GM21367 (cell line): ENCODE results near the gene WDR90.

Source experiments
- ATAC-seq: cut with Tn5 transposase; IDR thresholded peaks from one replicate; pipeline ENCODE4 v1.9.1; 2021; ENCODE audit not compliant: unreplicated experiment

WDR90 gene

DNA sequence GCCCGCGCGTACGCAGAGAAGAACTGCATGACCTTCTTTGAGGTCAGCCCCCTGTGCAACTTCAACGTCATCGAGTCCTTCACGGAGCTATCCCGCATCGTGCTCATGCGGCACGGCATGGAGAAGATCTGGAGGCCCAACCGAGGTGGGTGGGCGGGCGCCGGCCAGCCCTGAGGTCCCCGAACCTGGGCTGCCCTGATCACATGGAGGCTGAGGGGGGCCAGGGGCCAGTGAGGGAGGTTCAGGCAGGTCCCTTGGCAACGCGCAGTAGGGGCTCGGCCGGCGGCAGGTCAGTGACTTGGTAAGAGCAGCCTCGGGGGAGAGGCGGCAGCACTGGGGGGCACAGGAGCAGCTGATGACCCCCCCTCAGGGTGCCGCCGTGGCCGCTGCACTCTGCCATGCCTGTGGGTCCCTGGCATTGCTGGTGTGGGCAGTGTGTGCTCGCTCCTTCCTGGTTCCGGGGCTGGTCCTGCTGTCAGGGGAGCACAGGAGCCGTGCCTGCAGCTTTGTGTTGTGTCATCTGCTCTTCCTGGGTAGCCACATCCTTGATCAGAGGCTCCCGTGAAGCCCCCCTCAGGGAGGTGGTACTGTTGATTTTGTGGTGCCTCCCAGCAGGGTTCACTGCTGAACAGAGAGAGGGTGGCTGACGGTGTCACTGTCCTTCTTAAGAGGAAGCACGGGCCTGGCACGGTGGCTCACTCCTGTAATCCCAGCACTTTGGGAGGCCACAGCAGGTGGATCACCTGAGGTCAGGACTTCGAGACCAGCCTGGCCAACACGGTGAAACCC lies 23.0 kb upstream of the WDR90 start:
- ATAC-seq = no peak

DNA sequence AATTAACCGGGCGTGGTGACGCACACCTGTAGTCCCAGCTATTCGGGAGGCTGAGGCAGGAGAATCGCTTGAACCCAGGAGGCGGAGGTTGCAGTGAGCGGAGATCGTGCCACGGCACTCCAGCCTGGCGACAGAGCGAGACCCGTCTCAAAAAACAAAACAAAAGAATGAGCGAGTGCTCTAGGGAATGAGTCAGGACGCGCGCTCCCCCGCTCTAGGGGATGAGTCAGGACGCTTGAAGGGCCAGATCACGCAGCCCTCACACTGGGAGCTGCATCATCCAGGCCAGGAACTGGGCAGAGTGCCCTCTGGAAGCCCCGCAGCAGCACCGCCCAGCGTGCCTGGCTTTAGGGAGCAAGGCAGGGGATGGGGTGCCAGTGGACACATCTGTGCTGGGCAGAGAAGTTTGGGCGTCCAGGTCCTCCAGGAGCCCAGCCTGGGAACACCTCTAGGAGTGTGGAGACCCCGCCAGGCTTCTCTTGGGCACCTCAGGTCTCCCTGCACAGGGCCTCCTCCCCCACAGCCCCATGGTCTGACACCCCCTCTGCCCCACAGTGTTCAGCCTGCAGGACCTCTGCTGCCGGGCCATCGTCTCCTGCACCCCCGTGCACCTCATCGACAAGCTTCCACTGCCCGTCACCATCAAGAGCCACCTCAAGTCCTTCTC lies 22.2 kb upstream of the WDR90 start:
- ATAC-seq = no peak

DNA sequence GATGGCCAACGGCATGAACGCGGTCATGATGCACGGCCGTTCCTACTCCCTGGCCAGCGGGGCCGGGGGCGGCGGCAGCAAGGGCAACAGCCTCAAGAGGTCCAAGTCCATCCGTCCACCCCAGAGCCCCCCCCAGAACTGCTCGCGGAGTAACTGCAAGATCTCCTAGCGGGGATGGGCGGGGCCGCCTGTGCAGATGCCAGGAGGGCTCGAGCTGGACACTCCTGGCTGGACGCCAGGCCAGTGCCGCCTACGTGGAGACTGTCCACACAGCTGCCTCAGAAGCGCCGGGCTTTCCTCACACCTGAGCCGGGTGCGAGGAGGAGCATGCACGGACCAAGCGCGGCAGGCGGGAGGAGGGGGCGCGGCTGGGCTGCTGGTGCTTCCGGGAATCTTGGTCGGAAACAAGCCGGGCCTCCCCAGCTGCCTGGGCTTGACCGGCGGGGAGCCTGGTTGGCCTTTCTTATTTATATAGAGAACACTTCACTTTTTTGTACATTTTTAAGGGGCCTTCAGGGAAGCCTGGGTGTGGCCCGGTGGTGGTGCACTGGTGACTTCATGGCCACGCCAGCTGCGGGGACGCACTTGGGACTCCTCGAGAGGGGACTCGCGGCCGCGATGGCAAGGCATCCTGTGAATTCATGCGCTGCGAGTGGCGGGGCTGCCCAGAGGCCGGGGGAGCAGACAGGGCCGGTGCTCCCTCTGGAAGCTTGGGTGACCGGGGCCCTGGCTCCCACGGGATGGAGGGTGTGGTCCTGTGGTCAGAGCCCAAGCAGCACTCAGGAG lies 21.5 kb upstream of the WDR90 start:
- ATAC-seq = no peak

DNA sequence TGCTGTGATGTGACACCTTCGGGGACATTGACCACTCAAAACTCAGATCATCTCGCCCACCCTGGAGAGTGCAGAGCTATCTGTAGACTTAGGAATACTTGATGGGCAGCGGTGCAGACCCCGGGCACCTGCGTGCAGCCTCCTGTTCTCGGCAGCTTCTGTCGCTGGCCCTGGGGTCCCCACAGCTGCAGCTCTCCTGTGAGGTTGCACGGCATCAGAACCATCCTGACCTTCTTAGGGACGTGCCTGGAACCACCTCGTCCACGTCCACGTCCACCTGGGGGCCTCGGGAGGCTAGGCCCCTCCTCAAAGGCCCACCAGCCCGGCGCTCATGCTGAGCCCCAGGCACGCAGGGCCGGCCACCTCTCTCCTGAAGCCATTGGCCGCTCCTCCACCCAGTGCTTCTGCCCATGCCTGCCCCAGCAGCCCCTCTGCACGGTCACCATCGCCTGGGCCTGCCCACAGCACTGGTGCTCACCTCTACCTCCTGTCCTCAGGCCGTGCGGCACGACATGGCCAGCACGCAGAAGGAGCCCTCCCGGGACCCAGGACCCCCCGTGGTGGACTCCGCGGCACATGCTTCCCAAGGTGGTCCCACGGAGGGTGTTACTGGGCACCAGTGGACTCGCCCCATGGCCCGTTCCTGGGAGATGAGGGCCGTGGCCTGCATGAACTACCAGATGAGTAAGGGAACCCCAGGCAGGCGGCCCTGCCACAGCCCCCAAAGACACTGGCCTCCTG lies 20.7 kb upstream of the WDR90 start:
- no peak for ATAC-seq

DNA sequence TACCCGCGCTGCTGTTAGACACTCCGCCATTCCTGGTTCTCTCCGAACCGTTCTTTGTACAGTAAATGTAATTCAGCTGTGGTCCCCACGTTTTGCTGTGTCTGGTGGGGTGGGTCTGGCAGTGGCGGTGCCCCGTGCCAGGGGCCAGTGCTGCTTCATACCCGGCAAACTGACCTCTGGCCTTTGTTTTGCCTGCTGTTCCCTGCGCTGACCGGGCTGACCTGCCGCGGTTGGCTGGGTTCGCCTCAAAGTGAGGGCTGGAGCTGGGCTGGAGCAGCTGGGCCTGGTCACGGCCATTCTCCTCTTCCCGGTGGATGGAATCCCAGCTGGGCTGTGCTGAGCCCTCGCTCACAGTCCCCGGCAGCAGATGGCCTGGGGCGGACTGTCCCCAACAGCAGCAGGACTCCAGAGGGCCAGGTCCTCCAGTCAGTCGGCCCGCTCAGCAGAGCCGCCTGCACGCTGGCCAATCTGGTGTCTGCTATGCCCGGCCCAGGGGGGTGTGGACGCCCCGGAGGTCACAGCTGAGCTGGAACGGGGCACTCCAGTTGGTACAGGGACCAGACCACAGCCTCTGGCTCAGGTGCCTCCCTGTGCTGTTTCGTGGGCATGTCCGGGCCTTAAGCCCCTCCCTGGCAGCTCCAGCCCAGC lies 19.9 kb upstream of the WDR90 start:
- no peak for ATAC-seq

DNA sequence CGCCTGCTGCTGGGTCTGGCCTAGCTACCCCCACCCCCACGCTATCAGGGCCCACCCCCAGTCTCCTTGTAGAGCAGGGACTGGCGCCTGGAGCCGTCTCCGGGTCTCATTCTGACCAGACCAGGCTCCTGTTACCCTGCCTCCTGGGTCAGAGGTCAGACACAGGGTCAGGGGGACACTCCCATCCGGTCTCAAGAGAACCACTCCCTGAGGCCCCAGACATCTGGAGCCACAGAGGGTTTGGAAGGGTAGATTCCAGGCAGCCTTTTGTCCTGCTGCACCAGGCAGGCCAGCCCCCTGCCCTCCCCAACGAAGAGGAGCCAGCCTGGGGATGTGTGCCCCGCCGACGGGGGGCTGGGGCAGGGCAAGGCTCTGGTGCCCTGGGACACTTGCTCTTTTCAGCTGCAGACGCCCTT lies 19.3 kb upstream of the WDR90 start:
- no peak for ATAC-seq

DNA sequence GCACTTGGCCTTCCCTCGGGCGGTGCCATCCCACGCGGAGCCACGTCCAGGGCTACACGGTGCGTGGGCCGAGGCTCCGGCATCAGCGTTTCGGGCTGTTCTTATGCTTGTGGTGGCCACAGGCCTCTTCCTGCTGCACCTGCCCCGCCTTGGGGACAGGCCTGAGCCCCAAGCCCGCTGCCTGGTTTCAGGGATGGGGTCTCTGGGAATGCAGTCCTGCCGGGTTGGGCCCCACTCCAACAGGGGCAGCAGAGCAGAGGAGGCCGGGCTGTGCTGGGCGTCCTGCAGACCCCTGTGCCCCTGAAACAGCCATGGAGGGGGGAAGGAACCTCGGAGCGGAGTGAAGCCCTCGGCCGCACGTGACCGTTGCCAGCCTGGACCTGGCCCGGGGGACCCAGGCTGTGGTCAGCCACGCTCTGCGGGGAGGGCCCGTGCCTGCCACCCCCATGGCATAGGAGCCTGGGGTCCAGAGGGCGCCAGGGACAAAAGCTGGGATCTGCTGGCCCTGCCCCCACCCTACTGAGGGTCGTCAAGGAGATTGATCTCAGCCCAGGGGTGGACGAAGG lies 18.8 kb upstream of the WDR90 start:
- ATAC-seq = no peak

DNA sequence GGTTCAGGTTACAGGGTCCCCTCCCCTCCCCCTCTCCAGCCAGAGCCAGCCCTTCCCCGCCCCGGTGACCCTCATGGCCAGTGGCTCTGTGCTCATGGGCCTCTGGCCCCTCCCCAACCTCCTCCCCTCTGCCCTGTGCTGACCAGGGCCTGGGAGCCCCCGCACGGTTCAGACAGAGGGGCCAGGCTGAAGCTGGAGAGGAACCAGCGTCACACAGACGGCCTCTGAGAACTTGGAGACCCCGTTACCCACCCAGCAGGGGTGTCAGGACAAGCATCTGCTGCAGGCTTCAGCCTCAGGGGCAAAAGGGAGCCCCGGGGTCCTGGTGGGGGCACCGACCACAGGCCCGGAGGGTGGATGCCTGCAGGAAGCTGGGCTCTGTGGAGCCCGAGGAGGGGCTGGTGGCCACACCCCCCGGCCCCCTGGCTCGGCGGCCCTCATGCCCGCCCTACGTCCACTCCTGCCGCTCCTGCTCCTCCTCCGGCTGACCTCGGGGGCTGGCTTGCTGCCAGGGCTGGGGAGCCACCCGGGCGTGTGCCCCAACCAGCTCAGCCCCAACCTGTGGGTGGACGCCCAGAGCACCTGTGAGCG lies 18.3 kb upstream of the WDR90 start, which contains the start of gene WFIKKN1:
Gene WFIKKN1 (plus strand): TSS at position 171 of the 591 bp plus-strand sequence. CDS start 269 bp downstream, at position 440.
- ATAC-seq = no peak

DNA sequence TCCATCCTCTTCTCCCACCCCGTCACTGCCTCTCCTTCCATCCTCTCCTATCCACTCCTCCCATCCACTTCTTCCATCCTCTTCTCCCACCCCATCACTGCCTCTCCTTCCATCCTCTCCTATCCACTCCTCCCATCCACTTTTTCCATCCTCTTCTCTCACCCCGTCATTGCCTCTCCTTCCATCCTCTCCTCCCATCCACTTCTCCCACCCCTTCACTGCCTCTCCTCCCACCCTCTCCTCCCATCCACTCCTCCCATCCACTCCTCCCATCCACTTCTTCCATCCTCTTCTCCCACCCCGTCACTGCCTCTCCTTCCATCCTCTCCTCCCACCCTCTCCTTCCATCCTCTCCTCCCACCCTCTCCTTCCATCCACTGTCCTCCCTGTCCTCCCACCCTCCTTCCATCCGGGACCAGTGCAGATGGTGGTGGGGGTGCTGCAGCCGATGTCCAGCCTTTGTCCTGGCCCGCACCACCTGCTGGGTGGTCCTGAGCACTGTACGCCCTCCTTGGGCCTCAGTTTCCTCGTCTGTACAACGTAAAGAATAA lies 17.3 kb upstream of the WDR90 start:
- ATAC-seq = no peak

DNA sequence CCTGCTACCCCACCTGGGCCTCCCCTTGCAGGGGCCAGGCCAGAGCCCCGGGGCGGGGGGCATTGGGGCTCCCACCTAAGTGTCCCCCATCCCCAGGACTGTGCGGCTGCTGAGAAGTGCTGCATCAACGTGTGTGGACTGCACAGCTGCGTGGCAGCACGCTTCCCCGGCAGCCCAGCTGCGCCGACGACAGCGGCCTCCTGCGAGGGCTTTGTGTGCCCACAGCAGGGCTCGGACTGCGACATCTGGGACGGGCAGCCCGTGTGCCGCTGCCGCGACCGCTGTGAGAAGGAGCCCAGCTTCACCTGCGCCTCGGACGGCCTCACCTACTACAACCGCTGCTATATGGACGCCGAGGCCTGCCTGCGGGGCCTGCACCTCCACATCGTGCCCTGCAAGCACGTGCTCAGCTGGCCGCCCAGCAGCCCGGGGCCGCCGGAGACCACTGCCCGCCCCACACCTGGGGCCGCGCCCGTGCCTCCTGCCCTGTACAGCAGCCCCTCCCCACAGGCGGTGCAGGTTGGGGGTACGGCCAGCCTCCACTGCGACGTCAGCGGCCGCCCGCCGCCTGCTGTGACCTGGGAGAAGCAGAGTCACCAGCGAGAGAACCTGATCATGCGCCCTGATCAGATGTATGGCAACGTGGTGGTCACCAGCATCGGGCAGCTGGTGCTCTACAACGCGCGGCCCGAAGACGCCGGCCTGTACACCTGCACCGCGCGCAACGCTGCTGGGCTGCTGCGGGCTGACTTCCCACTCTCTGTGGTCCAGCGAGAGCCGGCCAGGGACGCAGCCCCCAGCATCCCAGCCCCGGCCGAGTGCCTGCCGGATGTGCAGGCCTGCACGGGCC lies 16.5 kb upstream of the WDR90 start:
- no peak for ATAC-seq

DNA sequence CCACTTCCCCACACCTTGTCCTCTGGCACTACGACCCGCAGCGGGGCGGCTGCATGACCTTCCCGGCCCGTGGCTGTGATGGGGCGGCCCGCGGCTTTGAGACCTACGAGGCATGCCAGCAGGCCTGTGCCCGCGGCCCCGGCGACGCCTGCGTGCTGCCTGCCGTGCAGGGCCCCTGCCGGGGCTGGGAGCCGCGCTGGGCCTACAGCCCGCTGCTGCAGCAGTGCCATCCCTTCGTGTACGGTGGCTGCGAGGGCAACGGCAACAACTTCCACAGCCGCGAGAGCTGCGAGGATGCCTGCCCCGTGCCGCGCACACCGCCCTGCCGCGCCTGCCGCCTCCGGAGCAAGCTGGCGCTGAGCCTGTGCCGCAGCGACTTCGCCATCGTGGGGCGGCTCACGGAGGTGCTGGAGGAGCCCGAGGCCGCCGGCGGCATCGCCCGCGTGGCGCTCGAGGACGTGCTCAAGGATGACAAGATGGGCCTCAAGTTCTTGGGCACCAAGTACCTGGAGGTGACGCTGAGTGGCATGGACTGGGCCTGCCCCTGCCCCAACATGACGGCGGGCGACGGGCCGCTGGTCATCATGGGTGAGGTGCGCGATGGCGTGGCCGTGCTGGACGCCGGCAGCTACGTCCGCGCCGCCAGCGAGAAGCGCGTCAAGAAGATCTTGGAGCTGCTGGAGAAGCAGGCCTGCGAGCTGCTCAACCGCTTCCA lies 15.7 kb upstream of the WDR90 start:
- ATAC-seq = no peak

DNA sequence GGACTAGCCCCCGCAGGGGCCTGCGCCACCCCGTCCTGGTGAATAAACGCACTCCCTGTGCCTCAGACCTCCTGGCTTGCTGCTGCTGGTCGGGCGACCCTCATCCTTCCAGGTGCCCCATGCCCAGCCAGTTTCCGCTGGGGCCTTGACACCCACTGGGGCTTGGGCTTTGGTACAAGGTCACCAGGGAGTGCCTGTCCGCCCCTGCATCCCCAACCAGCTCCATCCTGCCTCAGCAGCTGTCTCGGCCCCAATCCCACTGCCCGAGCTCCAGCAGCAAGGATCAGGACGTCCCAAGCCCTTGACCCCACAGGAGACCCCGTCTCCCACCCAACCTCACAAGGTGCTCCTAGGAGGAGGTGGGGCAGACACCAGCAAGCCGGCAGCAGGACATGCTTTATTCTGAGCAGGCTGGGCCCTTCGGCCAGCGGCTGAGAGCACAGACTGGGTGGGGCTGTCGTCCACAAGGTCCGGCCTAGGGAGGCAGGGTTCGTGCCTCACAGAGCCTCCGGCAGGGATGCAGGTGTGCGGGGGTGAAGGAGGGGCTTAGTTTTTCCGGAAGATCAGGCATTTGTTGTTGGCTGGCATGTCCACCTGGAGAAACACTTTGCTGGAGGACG lies 15.0 kb upstream of the WDR90 start:
- no peak for ATAC-seq

DNA sequence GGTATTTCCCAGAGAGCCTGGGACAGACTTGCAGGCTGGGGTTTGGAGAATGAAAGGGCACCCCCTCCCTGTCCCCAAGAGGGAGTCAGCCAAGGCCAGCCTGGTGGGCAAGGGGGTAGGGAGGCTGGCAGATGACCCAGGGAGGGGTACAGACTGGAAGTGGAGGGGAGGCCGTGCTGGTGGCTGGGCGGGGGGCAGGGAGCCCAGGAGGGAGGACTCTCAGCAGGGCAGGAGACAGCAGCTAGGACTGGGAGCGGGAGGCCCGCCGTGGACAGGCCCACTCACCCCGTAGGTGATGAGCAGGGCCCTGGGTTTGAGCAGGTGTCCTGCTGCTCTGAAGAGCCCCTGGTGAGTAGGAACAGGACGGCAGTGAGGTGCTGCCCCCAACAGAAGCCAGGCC lies 14.2 kb upstream of the WDR90 start:
- no peak for ATAC-seq

DNA sequence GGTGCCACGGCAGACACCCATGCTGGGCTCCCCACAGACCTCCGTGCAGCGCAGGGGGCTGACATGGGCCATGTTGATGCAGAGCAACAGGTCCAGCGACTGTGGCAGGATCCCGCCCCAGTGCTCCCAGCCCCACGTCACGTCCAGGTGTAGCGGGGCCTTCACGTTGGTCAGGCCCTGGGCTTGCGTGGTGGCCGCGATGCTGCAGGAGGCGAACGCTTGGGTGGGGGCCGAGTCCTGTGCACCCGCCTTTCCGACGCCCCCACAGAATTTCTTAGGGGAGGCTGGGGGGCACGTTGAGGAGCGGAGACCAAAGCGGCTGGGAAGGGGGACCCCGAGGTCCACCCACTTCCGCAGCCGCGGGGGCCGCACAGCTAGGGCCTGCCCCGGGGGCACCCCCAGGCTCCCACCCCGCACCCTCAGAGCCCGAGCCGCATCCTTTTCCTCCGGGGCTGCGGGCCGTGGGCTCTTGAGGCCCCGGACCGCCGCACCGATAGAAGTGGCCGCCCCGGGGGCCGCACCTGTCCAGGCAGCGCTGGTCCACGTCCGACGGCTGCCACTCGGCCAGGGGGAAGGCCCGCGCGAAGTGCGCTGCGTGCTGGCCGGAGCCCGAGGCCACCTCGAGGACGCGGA lies 13.5 kb upstream of the WDR90 start:
- no peak for ATAC-seq

DNA sequence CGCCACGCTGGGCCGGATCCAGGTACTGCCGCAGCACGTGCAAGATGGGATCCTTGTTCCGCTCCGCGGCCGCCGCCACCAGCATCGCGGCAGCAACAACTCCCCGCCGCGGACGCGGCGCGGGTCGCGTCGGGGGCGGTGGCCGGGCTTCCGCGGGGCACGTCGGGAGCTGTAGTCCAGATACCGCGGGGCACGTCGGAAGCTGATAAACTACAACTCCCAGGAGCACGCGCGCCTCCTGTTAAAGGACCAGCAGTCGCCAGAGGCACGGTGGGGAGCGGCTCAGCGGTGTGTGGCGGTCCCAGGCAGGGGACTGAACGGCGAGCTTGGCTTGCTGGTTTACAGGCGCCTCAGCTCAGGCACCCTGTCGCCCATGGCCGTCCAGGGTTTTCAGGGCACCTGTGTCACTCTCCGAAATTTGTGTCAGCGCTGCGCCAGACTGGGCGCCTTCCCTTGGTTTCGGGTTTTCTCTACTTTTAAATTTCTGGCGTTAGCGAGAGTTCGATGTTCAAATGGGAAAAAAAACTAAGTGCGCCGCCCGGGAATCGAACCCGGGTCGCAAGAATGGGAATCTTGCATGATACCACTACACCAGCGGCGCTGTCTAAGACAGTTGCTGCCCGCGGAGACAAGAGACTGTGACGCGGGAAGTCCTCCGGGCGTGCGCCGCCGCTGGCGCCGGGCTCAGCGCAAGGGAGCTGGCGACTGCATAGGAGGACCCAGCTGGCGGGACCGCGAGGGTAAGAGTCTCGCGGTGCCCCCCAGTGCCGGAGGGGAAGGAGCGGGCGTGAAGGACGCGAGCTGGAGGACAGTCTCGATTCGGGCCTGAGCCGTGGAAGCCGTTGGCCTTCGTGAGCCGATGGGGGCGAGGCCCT lies 12.7 kb upstream of the WDR90 start, which contains the start of gene METTL26:
Gene METTL26 (minus strand): TSS at position 100 of the 875 bp plus-strand sequence. CDS start 15 bp downstream, at position 85.
- ATAC-seq = peak; percentile 62
